Ishikawa (cell line): ENCODE results near the gene NFATC1.

Experiments used
- TAF1 ChIP-seq: IDR thresholded peaks from 2 replicates; pipeline ENCODE4 v1.6.1; 2012; ENCODE audit warnings: low read depth, mild to moderate bottlenecking
- TEAD4 ChIP-seq: IDR thresholded peaks from 2 replicates; pipeline ENCODE4 v1.6.1; 2012
- TF ChIP-seq, protein P1 (sequence below): IDR thresholded peaks from 2 replicates; pipeline ENCODE4 v1.6.1; 2012; ENCODE audit warnings: low read depth, mild to moderate bottlenecking

DNA sequence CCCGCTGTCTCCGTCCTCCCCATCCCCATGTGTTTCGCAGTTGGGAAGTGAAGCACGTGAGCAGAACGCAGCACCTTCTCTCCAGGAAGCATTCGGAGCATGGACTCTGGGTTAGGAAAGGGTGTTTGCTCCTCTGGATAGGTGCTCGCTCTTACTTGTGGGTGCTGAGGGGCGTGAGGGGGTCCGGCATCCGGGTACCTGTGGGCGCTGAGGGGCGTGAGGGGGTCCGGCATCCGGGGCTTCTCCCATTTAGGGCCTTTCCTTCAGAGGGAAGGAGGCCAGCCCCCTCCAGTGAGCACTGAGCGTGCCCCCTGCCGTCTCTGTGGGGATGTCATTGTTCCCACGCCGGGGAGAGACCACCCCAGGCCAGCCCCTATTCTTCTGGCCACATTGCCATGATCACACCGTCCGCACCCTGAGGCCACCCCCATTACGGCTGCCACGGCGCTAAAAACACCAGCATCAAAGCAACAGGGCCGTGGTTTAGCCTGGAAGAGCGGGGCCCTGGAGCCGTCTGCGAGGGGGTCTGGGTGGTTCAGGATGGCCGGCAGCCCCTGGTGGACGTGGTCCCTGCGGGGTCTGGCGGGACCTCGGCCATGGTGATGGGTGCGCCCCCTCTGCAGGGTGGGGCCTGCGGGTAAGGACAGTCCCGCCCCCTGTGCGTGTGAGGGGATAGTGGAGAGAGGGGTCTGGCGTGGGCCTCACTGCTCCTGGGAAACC is 41.0 kb downstream of the NFATC1 start:
- TF ChIP-seq TEAD4 (no peak), TAF1 (no peak)
- TF ChIP-seq, protein P1, sequence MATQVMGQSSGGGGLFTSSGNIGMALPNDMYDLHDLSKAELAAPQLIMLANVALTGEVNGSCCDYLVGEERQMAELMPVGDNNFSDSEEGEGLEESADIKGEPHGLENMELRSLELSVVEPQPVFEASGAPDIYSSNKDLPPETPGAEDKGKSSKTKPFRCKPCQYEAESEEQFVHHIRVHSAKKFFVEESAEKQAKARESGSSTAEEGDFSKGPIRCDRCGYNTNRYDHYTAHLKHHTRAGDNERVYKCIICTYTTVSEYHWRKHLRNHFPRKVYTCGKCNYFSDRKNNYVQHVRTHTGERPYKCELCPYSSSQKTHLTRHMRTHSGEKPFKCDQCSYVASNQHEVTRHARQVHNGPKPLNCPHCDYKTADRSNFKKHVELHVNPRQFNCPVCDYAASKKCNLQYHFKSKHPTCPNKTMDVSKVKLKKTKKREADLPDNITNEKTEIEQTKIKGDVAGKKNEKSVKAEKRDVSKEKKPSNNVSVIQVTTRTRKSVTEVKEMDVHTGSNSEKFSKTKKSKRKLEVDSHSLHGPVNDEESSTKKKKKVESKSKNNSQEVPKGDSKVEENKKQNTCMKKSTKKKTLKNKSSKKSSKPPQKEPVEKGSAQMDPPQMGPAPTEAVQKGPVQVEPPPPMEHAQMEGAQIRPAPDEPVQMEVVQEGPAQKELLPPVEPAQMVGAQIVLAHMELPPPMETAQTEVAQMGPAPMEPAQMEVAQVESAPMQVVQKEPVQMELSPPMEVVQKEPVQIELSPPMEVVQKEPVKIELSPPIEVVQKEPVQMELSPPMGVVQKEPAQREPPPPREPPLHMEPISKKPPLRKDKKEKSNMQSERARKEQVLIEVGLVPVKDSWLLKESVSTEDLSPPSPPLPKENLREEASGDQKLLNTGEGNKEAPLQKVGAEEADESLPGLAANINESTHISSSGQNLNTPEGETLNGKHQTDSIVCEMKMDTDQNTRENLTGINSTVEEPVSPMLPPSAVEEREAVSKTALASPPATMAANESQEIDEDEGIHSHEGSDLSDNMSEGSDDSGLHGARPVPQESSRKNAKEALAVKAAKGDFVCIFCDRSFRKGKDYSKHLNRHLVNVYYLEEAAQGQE = no peak
